ENCODE measurements around the gene IFT57. TPM values are rescaled to one million over a fixed set of nuclear protein-coding genes. Genes with fewer than 3 reads are reported as not detected.

IFT57 gene
- total and polyA plus RNA-seq, 10 donors, result 26.2 to 48.9 (median 38.9) TPM

GRCh38 chr3:108190346-108190745 lies 31.9 kb downstream of the IFT57 start:
- TF ChIP-seq POLR2AphosphoS5 (IDR thresholded peaks at IDR 0.05), result no peak
- TF ChIP-seq, protein P1, sequence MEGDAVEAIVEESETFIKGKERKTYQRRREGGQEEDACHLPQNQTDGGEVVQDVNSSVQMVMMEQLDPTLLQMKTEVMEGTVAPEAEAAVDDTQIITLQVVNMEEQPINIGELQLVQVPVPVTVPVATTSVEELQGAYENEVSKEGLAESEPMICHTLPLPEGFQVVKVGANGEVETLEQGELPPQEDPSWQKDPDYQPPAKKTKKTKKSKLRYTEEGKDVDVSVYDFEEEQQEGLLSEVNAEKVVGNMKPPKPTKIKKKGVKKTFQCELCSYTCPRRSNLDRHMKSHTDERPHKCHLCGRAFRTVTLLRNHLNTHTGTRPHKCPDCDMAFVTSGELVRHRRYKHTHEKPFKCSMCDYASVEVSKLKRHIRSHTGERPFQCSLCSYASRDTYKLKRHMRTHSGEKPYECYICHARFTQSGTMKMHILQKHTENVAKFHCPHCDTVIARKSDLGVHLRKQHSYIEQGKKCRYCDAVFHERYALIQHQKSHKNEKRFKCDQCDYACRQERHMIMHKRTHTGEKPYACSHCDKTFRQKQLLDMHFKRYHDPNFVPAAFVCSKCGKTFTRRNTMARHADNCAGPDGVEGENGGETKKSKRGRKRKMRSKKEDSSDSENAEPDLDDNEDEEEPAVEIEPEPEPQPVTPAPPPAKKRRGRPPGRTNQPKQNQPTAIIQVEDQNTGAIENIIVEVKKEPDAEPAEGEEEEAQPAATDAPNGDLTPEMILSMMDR (IDR thresholded peaks at IDR 0.05 in 8 of 11, conservative IDR thresholded peaks at IDR 0.05 in 3 of 11), result no peak
- no peak for TF ChIP-seq POLR2A (IDR thresholded peaks at IDR 0.05)
- 88 to 96% (median 94%) methylated on average over 3 of the region's 3 CpGs for WGBS, 5 donors
- DNase-seq, result no peak
- no peaks in the 10 kb centered on the region for H3K27me3 ChIP-seq (replicated peaks in 1 of 7)
- peaks cover 0 to 21% (median 17%) of the 10 kb centered on the region in 8 donors for H3K9me3 ChIP-seq
- intact Hi-C loops (cut with DNase I; ENCODE audit: low total_unique reads), result no loop called here
- H3K4me3 ChIP-seq, result no peak overlapping the region
- no peaks in the 10 kb centered on the region for H3K4me1 ChIP-seq
- no peak overlapping the region for H3K27ac ChIP-seq
- H3K36me3 ChIP-seq, result peaks cover 0 to 65% (median 23%) of the 10 kb centered on the region in 6 donors

GRCh38 chr3:108189440-108189839 lies 32.8 kb downstream of the IFT57 start:
- DNase-seq, result no peak

GRCh38 chr3:108185536-108185935 lies 36.7 kb downstream of the IFT57 start:
- H3K9me3 ChIP-seq, result peaks cover 0 to 15% (median 12%) of the 10 kb centered on the region in 8 donors
- 84 to 95% (median 94%) methylated on average over 6 of the region's 6 CpGs for WGBS, 5 donors
- intact Hi-C loops (cut with DNase I; ENCODE audit: low total_unique reads), result no loop called here
- TF ChIP-seq POLR2A (IDR thresholded peaks at IDR 0.05), result no peak
- TF ChIP-seq POLR2AphosphoS5 (IDR thresholded peaks at IDR 0.05), result no peak
- TF ChIP-seq, protein P1 (IDR thresholded peaks at IDR 0.05 in 8 of 11, conservative IDR thresholded peaks at IDR 0.05 in 3 of 11), result no peak
- H3K27ac ChIP-seq, result no peak overlapping the region
- H3K27me3 ChIP-seq (replicated peaks in 1 of 7), result no peaks in the 10 kb centered on the region
- H3K4me3 ChIP-seq, result no peak overlapping the region
- no peak for DNase-seq
- H3K4me1 ChIP-seq, result peaks cover 0 to 9% (median 3%) of the 10 kb centered on the region in 6 donors
- H3K36me3 ChIP-seq, result peaks cover 0 to 62% (median 15%) of the 10 kb centered on the region in 6 donors

More at GRCh38 chr3:108189440-108189839, 32.8 kb downstream of the IFT57 start:
- peaks cover 0 to 18% (median 16%) of the 10 kb centered on the region in 8 donors for H3K9me3 ChIP-seq
- no peaks in the 10 kb centered on the region for H3K27me3 ChIP-seq (replicated peaks in 1 of 7)
- no peak overlapping the region for H3K4me3 ChIP-seq
- H3K4me1 ChIP-seq, result no peaks in the 10 kb centered on the region
- no peak for TF ChIP-seq POLR2AphosphoS5 (IDR thresholded peaks at IDR 0.05)
- TF ChIP-seq, protein P1 (IDR thresholded peaks at IDR 0.05 in 8 of 11, conservative IDR thresholded peaks at IDR 0.05 in 3 of 11), result no peak
- no peak for TF ChIP-seq POLR2A (IDR thresholded peaks at IDR 0.05)
- H3K27ac ChIP-seq, result no peak overlapping the region
- intact Hi-C loops (cut with DNase I; ENCODE audit: low total_unique reads), result no loop called here
- H3K36me3 ChIP-seq, result peaks cover 0 to 74% (median 23%) of the 10 kb centered on the region in 6 donors
- 94 to 96% (median 96%) methylated on average over 3 of the region's 3 CpGs for WGBS, 5 donors

GRCh38 chr3:108184824-108185223 lies 37.4 kb downstream of the IFT57 start:
- Histone ChIP-seq H3K4me3 (no peak overlapping the region), H3K9me3 (peaks cover 0 to 15% (median 12%) of the 10 kb centered on the region in 8 donors), H3K27me3 (replicated peaks in 1 of 7) (no peaks in the 10 kb centered on the region), H3K27ac (no peak overlapping the region), H3K4me1 (peaks cover 0 to 10% (median 3%) of the 10 kb centered on the region in 6 donors), H3K36me3 (peaks cover 0 to 54% (median 8%) of the 10 kb centered on the region in 6 donors)
- TF ChIP-seq POLR2A (IDR thresholded peaks at IDR 0.05) (no peak), POLR2AphosphoS5 (IDR thresholded peaks at IDR 0.05) (no peak)
- TF ChIP-seq, protein P1 (IDR thresholded peaks at IDR 0.05 in 8 of 11, conservative IDR thresholded peaks at IDR 0.05 in 3 of 11), result no peak
- intact Hi-C loops (cut with DNase I; ENCODE audit: low total_unique reads), result no loop called here
- WGBS, 5 donors, result 95 to 98% (median 98%) methylated on average over 3 of the region's 3 CpGs
- DNase-seq, result no peak

All from spleen (tissue), 11 donors.